Liver (tissue), 9 donors: ENCODE results near the gene ZDHHC14. TPM values are rescaled to one million over a fixed set of nuclear protein-coding genes. Genes with fewer than 3 reads are reported as not detected.

ENCODE experiments used
- DNase-seq: peaks from one replicate; pipeline ENCODE4 v3.0.0-alpha.2; 2017; ENCODE audit warnings: low spot score
- H3K27ac ChIP-seq, 2 donors: one replicate each; pipeline ENCODE4 v1.7.0; 2013; ENCODE audit warnings: inconsistent platforms in 2 of 2, low read length in 2 of 2, control low read depth in 1 of 2, low read depth in 1 of 2, mild to moderate bottlenecking in 1 of 2
- H3K27me3 ChIP-seq, 4 donors: one replicate each; pipeline versions ENCODE4 v1.6.1 to v1.7.0; 2013; ENCODE audit warnings: low read length in 3 of 4, inconsistent platforms in 1 of 4, mild to moderate bottlenecking in 1 of 4, moderate library complexity in 1 of 4; ENCODE audit not compliant: control insufficient read depth in 4 of 4, insufficient read depth in 4 of 4
- H3K36me3 ChIP-seq, 4 donors: one replicate each; pipeline versions ENCODE4 v1.6.1 to v1.7.0; 2013; ENCODE audit warnings: low read length in 3 of 4, mild to moderate bottlenecking in 3 of 4, low read depth in 1 of 4, moderate library complexity in 1 of 4; ENCODE audit not compliant: control insufficient read depth in 4 of 4, insufficient read depth in 3 of 4
- H3K4me1 ChIP-seq, 4 donors: one replicate each; pipeline versions ENCODE4 v1.6.1 to v1.7.0; 2013; ENCODE audit warnings: low read length in 3 of 4, mild to moderate bottlenecking in 3 of 4, moderate library complexity in 1 of 4; ENCODE audit not compliant: control insufficient read depth in 4 of 4, insufficient read depth in 4 of 4
- H3K4me3 ChIP-seq, 3 donors: one replicate each; pipeline versions ENCODE4 v1.6.1 to v1.7.0; 2013; ENCODE audit warnings: low read length in 3 of 3, control low read depth in 1 of 3, low read depth in 1 of 3, mild to moderate bottlenecking in 1 of 3
- H3K9ac ChIP-seq, 2 donors: one replicate each; pipeline ENCODE4 v1.7.0; 2013; ENCODE audit warnings: low read length in 2 of 2, mild to moderate bottlenecking in 2 of 2, moderate library complexity in 2 of 2, control low read depth in 1 of 2, low read depth in 1 of 2
- H3K9me3 ChIP-seq, 4 donors: one replicate each; pipeline versions ENCODE4 v1.6.1 to v1.7.0; 2013; ENCODE audit warnings: low read length in 3 of 4; ENCODE audit not compliant: control insufficient read depth in 4 of 4
- EGR1 ChIP-seq, 2 donors: IDR thresholded peaks; 2 replicates each; pipeline ENCODE4 v1.6.1; 2016 to 2018; ENCODE audit warnings: antibody characterized with exemption in 2 of 2, low read depth in 2 of 2
- FOXA2 ChIP-seq: IDR thresholded peaks from 2 replicates; pipeline ENCODE4 v1.6.1; 2016; ENCODE audit warnings: antibody characterized with exemption
- GABPA ChIP-seq, 2 donors: IDR thresholded peaks in 1 of 2; conservative IDR thresholded peaks in 1 of 2; 2 replicates each; pipeline ENCODE4 v1.6.1; 2016; ENCODE audit warnings: antibody characterized with exemption in 2 of 2, mild to moderate bottlenecking in 1 of 2, moderate library complexity in 1 of 2
- HNF4A ChIP-seq, 2 donors: conservative IDR thresholded peaks; 2 replicates each; pipeline ENCODE4 v1.6.1; 2016; ENCODE audit warnings: antibody characterized with exemption in 2 of 2, mild to moderate bottlenecking in 2 of 2
- JUND ChIP-seq, 2 donors: IDR thresholded peaks; 2 replicates each; pipeline ENCODE4 v1.6.1; 2016; ENCODE audit warnings: antibody characterized with exemption in 2 of 2
- NR2F2 ChIP-seq: IDR thresholded peaks from 2 replicates; pipeline ENCODE4 v1.6.1; 2016; ENCODE audit warnings: antibody characterized with exemption
- RXRA ChIP-seq, 2 donors: IDR thresholded peaks; 2 replicates each; pipeline ENCODE4 v1.6.1; 2017 to 2018; ENCODE audit warnings: antibody characterized with exemption in 2 of 2, mild to moderate bottlenecking in 1 of 2
- TAF1 ChIP-seq: conservative IDR thresholded peaks from 2 replicates; pipeline ENCODE4 v1.6.1; 2016; ENCODE audit warnings: antibody characterized with exemption, mild to moderate bottlenecking
- YY1 ChIP-seq: IDR thresholded peaks from 2 replicates; pipeline ENCODE4 v1.6.1; 2016; ENCODE audit warnings: antibody characterized with exemption, mild to moderate bottlenecking
- WGBS: extraction: QIAGEN DNeasy Blood & Tissue Kit; methylation state at CpG from one replicate; pipeline ENCODE4 v1.1.7; 2013; 5-methylcytosine and 5-hydroxymethylcytosine counted together
- polyA plus RNA-seq, 2 donors: library from polyadenylated mRNA; stranded (reverse) in 1 of 2; unstranded in 1 of 2; fragments of 200-250 nt in 1 of 2; fragments of >200 nt in 1 of 2; fragmentation: Nextera tagmentation in 1 of 2; extraction: Ambion mirVana in 1 of 2; gene quantifications; one replicate each; pipeline versions ENCODE4 v1.2.1 to v1.2.3, GENCODE V29; 2013 to 2015
- total RNA-seq, 2 donors: library from RNA; depleted of rRNA; stranded (reverse); fragments of >200 nt; gene quantifications; one replicate each; pipeline ENCODE4 v1.2.3, GENCODE V29; 2014
- TF ChIP-seq, protein P1 (sequence below): IDR thresholded peaks from 2 replicates; pipeline ENCODE4 v1.6.1; 2016; ENCODE audit warnings: antibody characterized with exemption
- TF ChIP-seq, protein P2 (sequence below): fragments of 150-350 bp; IDR thresholded peaks from 2 replicates; pipeline ENCODE4 v1.5.1; 2017; ENCODE audit warnings: improper control_type of control experiment, low read depth, low read length; ENCODE audit not compliant: missing input control
- TF ChIP-seq, protein P3 (sequence below): IDR thresholded peaks from 2 replicates; pipeline ENCODE4 v1.6.1; 2016; ENCODE audit warnings: antibody characterized with exemption, mild to moderate bottlenecking
- TF ChIP-seq, protein P4 (sequence below): IDR thresholded peaks from 2 replicates; pipeline ENCODE4 v1.6.1; 2016; ENCODE audit warnings: antibody characterized with exemption
- donor health status: healthy.
- donor health status: healthy.
- donor health status: healthy.
- donor health status: healthy.
- donor health status: healthy.

Gene ZDHHC14
- total and polyA plus RNA-seq, 4 donors = 4.4 to 11.7 (median 8.4) TPM

DNA sequence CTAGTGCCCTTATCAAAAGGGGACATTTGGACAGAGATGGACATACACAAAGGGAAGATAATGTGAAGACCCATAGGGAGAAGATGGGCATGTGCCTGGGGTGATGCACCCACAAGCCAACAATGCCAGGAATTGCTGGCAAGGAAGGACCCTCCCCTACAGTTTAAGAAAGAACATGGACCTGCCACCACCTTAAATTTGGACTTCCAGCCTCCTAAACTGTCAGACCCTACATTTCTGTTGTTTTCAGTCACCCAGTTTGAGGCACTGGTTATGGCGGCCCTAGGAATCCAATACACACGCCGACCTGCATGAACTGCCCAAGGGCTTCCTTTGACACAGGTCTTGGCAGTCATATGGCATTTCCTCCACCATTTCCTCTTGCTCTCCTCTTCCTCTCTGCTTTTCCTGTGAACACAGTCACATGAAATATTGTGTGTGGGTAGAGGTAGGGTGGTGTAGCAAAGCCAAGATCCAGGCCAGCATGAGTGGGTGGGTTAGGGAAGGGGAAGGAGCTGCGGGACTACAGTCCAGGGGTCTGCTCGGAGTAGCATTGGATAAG is 115.6 kb downstream of the ZDHHC14 start:
- no peak overlapping the region for H3K4me3 ChIP-seq
- no peak for DNase-seq
- H3K27me3 ChIP-seq = no peaks in the 10 kb centered on the region
- WGBS = 88% methylated on average over 5 of the region's 5 CpGs
- no peaks in the 10 kb centered on the region for H3K36me3 ChIP-seq
- H3K4me1 ChIP-seq = no peaks in the 10 kb centered on the region
- H3K9me3 ChIP-seq = no peaks in the 10 kb centered on the region
- no peak overlapping the region for H3K9ac ChIP-seq
- TF ChIP-seq NR2F2 (no peak), FOXA2 (no peak), YY1 (no peak), TAF1 (no peak), GABPA (IDR thresholded peaks at IDR 0.05 in 1 of 2, conservative IDR thresholded peaks at IDR 0.05 in 1 of 2) (no peak), RXRA (IDR thresholded peaks at IDR 0.05) (no peak), HNF4A (conservative IDR thresholded peaks at IDR 0.05) (no peak)
- TF ChIP-seq, protein P1, sequence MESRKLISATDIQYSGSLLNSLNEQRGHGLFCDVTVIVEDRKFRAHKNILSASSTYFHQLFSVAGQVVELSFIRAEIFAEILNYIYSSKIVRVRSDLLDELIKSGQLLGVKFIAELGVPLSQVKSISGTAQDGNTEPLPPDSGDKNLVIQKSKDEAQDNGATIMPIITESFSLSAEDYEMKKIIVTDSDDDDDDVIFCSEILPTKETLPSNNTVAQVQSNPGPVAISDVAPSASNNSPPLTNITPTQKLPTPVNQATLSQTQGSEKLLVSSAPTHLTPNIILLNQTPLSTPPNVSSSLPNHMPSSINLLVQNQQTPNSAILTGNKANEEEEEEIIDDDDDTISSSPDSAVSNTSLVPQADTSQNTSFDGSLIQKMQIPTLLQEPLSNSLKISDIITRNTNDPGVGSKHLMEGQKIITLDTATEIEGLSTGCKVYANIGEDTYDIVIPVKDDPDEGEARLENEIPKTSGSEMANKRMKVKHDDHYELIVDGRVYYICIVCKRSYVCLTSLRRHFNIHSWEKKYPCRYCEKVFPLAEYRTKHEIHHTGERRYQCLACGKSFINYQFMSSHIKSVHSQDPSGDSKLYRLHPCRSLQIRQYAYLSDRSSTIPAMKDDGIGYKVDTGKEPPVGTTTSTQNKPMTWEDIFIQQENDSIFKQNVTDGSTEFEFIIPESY = no peak
- H3K27ac ChIP-seq = no peak overlapping the region

DNA sequence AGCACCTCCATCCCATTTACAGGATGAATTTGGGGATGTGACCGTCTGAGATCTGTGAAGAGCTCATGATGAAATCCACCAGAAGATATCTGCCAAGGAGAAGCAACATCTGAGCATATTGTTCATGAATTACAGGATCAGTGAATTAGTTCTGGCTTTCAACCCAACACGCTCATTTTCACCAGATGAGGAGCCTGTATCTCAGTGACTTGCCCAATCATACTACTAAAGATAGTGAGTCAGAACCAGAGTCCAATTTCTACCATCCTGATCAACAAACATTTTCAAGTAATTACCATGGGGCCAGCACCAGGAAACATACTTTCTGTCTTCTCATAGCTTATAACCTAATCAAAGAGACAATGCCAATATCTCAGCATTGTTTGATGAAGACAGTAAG is 116.6 kb downstream of the ZDHHC14 start:
- no peaks in the 10 kb centered on the region for H3K27me3 ChIP-seq
- H3K9me3 ChIP-seq = no peaks in the 10 kb centered on the region
- DNase-seq = no peak
- no peaks in the 10 kb centered on the region for H3K4me1 ChIP-seq
- no peak overlapping the region for H3K4me3 ChIP-seq
- TF ChIP-seq, protein P2, sequence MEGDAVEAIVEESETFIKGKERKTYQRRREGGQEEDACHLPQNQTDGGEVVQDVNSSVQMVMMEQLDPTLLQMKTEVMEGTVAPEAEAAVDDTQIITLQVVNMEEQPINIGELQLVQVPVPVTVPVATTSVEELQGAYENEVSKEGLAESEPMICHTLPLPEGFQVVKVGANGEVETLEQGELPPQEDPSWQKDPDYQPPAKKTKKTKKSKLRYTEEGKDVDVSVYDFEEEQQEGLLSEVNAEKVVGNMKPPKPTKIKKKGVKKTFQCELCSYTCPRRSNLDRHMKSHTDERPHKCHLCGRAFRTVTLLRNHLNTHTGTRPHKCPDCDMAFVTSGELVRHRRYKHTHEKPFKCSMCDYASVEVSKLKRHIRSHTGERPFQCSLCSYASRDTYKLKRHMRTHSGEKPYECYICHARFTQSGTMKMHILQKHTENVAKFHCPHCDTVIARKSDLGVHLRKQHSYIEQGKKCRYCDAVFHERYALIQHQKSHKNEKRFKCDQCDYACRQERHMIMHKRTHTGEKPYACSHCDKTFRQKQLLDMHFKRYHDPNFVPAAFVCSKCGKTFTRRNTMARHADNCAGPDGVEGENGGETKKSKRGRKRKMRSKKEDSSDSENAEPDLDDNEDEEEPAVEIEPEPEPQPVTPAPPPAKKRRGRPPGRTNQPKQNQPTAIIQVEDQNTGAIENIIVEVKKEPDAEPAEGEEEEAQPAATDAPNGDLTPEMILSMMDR = no peak
- TF ChIP-seq, protein P3, sequence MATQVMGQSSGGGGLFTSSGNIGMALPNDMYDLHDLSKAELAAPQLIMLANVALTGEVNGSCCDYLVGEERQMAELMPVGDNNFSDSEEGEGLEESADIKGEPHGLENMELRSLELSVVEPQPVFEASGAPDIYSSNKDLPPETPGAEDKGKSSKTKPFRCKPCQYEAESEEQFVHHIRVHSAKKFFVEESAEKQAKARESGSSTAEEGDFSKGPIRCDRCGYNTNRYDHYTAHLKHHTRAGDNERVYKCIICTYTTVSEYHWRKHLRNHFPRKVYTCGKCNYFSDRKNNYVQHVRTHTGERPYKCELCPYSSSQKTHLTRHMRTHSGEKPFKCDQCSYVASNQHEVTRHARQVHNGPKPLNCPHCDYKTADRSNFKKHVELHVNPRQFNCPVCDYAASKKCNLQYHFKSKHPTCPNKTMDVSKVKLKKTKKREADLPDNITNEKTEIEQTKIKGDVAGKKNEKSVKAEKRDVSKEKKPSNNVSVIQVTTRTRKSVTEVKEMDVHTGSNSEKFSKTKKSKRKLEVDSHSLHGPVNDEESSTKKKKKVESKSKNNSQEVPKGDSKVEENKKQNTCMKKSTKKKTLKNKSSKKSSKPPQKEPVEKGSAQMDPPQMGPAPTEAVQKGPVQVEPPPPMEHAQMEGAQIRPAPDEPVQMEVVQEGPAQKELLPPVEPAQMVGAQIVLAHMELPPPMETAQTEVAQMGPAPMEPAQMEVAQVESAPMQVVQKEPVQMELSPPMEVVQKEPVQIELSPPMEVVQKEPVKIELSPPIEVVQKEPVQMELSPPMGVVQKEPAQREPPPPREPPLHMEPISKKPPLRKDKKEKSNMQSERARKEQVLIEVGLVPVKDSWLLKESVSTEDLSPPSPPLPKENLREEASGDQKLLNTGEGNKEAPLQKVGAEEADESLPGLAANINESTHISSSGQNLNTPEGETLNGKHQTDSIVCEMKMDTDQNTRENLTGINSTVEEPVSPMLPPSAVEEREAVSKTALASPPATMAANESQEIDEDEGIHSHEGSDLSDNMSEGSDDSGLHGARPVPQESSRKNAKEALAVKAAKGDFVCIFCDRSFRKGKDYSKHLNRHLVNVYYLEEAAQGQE = no peak
- TF ChIP-seq, protein P4, sequence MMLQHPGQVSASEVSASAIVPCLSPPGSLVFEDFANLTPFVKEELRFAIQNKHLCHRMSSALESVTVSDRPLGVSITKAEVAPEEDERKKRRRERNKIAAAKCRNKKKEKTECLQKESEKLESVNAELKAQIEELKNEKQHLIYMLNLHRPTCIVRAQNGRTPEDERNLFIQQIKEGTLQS = no peak
- TF ChIP-seq YY1 (no peak), EGR1 (IDR thresholded peaks at IDR 0.05; ENCODE audit: low read depth in 2 of 2) (no peak), TAF1 (no peak), JUND (IDR thresholded peaks at IDR 0.05) (no peak)
- no peak overlapping the region for H3K27ac ChIP-seq
- no peaks in the 10 kb centered on the region for H3K36me3 ChIP-seq
- no peak overlapping the region for H3K9ac ChIP-seq
- WGBS = 76% methylated on average over 2 of the region's 2 CpGs
